Measurements from ENCODE around the gene TLDC2. TPM values are rescaled to one million over a fixed set of nuclear protein-coding genes. Genes with fewer than 3 reads are reported as not detected.
A peak's percentile ranks its signal among the peaks of the same experiment; 100 is the strongest.
"Not testable (repeated sequence)": the region's sequence is repeated elsewhere in the genome, so short reads cannot be mapped to it uniquely, and the experiment has no call there.

TLDC2 gene
- polyA plus RNA-seq, 3 donors = not detected

- Histone ChIP-seq H3K79me2 (ENCODE audit: insufficient read depth, low read length) (peaks cover 60% of the 10 kb centered on the region), H3K27ac (ENCODE audit: low read depth in 1 of 2, low read length in 2 of 2) (peak overlapping the region in 1 of 2 donors; percentile 11), H3K9me3 (replicated peaks in 1 of 2; ENCODE audit: control insufficient read depth in 1 of 2, insufficient read depth in 1 of 2, low read length in 2 of 2) (no peaks in the 10 kb centered on the region), H3K4me1 (ENCODE audit: control insufficient read depth in 1 of 2, insufficient read depth in 2 of 2, low read length in 2 of 2) (no peaks in the 10 kb centered on the region), H4K20me1 (ENCODE audit: insufficient read depth, low read length) (peaks cover 100% of the 10 kb centered on the region), H3K36me3 (replicated peaks in 1 of 2; ENCODE audit: control insufficient read depth in 1 of 2, insufficient read depth in 2 of 2, low read length in 2 of 2) (peaks cover 97 to 100% of the 10 kb centered on the region in 2 donors), H2AFZ (ENCODE audit: insufficient read depth, low read depth, low read length, poor library complexity, severe bottlenecking) (no peak overlapping the region), H3K4me3 (replicated peaks in 1 of 3; ENCODE audit: low read depth in 2 of 3, low read length in 3 of 3) (no peak overlapping the region), H3K27me3 (ENCODE audit: control insufficient read depth in 2 of 2, insufficient read depth in 2 of 2, low read length in 2 of 2) (no peaks in the 10 kb centered on the region), H3K9ac (ENCODE audit: insufficient read depth, low read length, poor library complexity, severe bottlenecking) (no peak overlapping the region), H3K4me2 (replicated peaks; ENCODE audit: extremely low read depth, low read length, poor library complexity, severe bottlenecking) (no peak overlapping the region)
- H3K4me3 Mint-ChIP-seq = no peak overlapping the region
- no peak for DNase-seq
- H3K9me3 Mint-ChIP-seq = no peaks in the 10 kb centered on the region
- H3K27ac Mint-ChIP-seq = peak overlapping the region in 2 of 7 donors; percentile 30 to 60
- WGBS (ENCODE audit: insufficient coverage) = no CpG with 5 or more reads among the region's 2 CpGs
- no peak for TF ChIP-seq CTCF (IDR thresholded peaks at IDR 0.05)
- intact Hi-C loops (cut with micrococcal nuclease) = no loop called here
- no peaks in the 10 kb centered on the region for H3K4me1 Mint-ChIP-seq
- H3K36me3 Mint-ChIP-seq = peaks cover 68 to 99% of the 10 kb centered on the region in 2 donors
- H3K27me3 Mint-ChIP-seq (ENCODE audit: low read depth in 3 of 3) = peaks cover 0 to 4% (median 0%) of the 10 kb centered on the region in 3 donors
Observed at GRCh38 chr20:36904690-36905089, 28.8 kb downstream of the TLDC2 start.

- intact Hi-C loops (cut with micrococcal nuclease); DNase-seq: not testable (repeated sequence)
- H3K27ac Mint-ChIP-seq = peak overlapping the region in 1 of 7 donors; percentile 50
Observed at GRCh38 chr20:36905566-36905965, 29.6 kb downstream of the TLDC2 start.

GRCh38 chr20:36906086-36906485 lies 30.1 kb downstream of the TLDC2 start:
- H3K9me3 Mint-ChIP-seq; H3K27ac Mint-ChIP-seq; H2AFZ ChIP-seq (ENCODE audit: insufficient read depth, low read depth, low read length, poor library complexity, severe bottlenecking); H3K27ac ChIP-seq (ENCODE audit: low read depth in 1 of 2, low read length in 2 of 2); intact Hi-C loops (cut with micrococcal nuclease); H3K27me3 ChIP-seq (ENCODE audit: control insufficient read depth in 2 of 2, insufficient read depth in 2 of 2, low read length in 2 of 2); DNase-seq; H3K4me1 Mint-ChIP-seq; H3K4me3 Mint-ChIP-seq; H3K4me3 ChIP-seq (replicated peaks in 1 of 3; ENCODE audit: low read depth in 2 of 3, low read length in 3 of 3); H3K27me3 Mint-ChIP-seq (ENCODE audit: low read depth in 3 of 3); H3K9ac ChIP-seq (ENCODE audit: insufficient read depth, low read length, poor library complexity, severe bottlenecking); H3K4me1 ChIP-seq (ENCODE audit: control insufficient read depth in 1 of 2, insufficient read depth in 2 of 2, low read length in 2 of 2); H3K9me3 ChIP-seq (replicated peaks in 1 of 2; ENCODE audit: control insufficient read depth in 1 of 2, insufficient read depth in 1 of 2, low read length in 2 of 2); H3K4me2 ChIP-seq (replicated peaks; ENCODE audit: extremely low read depth, low read length, poor library complexity, severe bottlenecking): not testable (repeated sequence)
- Histone ChIP-seq H3K36me3 (replicated peaks in 1 of 2; ENCODE audit: control insufficient read depth in 1 of 2, insufficient read depth in 2 of 2, low read length in 2 of 2) (peaks cover 98 to 100% of the 10 kb centered on the region in 2 donors), H4K20me1 (ENCODE audit: insufficient read depth, low read length) (peaks cover 100% of the 10 kb centered on the region), H3K79me2 (ENCODE audit: insufficient read depth, low read length) (peaks cover 62% of the 10 kb centered on the region)
- 100% methylated on average over 1 of the region's 7 CpGs for WGBS (ENCODE audit: insufficient coverage)
- H3K36me3 Mint-ChIP-seq = peaks cover 66 to 98% of the 10 kb centered on the region in 2 donors

More at GRCh38 chr20:36905566-36905965, 29.6 kb downstream of the TLDC2 start:
- Histone ChIP-seq H4K20me1 (ENCODE audit: insufficient read depth, low read length) (peaks cover 100% of the 10 kb centered on the region), H3K79me2 (ENCODE audit: insufficient read depth, low read length) (peaks cover 64% of the 10 kb centered on the region), H3K36me3 (replicated peaks in 1 of 2; ENCODE audit: control insufficient read depth in 1 of 2, insufficient read depth in 2 of 2, low read length in 2 of 2) (peaks cover 98 to 100% of the 10 kb centered on the region in 2 donors)
- H3K4me3 Mint-ChIP-seq; H3K9me3 ChIP-seq (replicated peaks in 1 of 2; ENCODE audit: control insufficient read depth in 1 of 2, insufficient read depth in 1 of 2, low read length in 2 of 2); H3K27me3 Mint-ChIP-seq (ENCODE audit: low read depth in 3 of 3); H3K27ac ChIP-seq (ENCODE audit: low read depth in 1 of 2, low read length in 2 of 2); H2AFZ ChIP-seq (ENCODE audit: insufficient read depth, low read depth, low read length, poor library complexity, severe bottlenecking); H3K4me3 ChIP-seq (replicated peaks in 1 of 3; ENCODE audit: low read depth in 2 of 3, low read length in 3 of 3); H3K4me1 ChIP-seq (ENCODE audit: control insufficient read depth in 1 of 2, insufficient read depth in 2 of 2, low read length in 2 of 2); H3K9me3 Mint-ChIP-seq; H3K4me2 ChIP-seq (replicated peaks; ENCODE audit: extremely low read depth, low read length, poor library complexity, severe bottlenecking); H3K27me3 ChIP-seq (ENCODE audit: control insufficient read depth in 2 of 2, insufficient read depth in 2 of 2, low read length in 2 of 2); H3K4me1 Mint-ChIP-seq; H3K9ac ChIP-seq (ENCODE audit: insufficient read depth, low read length, poor library complexity, severe bottlenecking): not testable (repeated sequence)
- peaks cover 68 to 99% of the 10 kb centered on the region in 2 donors for H3K36me3 Mint-ChIP-seq
- WGBS (ENCODE audit: insufficient coverage) = 100% methylated on average over 5 of the region's 10 CpGs

Data from CD14-positive monocyte (primary cell).